ENCODE measurements around the gene CD276.

CD276 gene

GRCh38 chr15:73741321-73741836 is 57.2 kb downstream of the CD276 start:
- no peak overlapping the region for H3K4me3 ChIP-seq (ENCODE audit: low read length)
- no peak for TF ChIP-seq ZNF274 (IDR thresholded peaks at IDR 0.05; ENCODE audit: low read depth, low read length)

DNA sequence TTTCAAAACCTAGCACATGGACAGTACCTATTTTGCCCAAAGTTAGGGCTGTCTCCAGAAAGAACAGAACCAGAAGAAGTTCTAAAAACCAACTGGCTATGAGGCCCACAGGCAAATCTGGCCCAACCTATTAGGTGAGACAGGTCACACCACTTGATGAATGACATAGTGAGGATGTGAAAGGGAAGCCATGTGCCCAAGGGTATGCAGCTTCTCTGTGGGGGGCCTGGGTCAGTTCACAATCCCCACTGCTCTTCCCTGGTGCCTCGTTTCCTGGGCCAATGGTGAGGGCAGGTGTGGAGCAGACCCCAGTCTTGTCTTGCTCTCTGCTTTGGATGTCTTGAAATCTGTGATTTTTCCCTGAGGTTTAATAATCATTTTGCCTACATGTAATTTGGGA is 60.1 kb downstream of the CD276 start:
- TF ChIP-seq ZNF274 (IDR thresholded peaks at IDR 0.05; ENCODE audit: low read depth, low read length), result no peak
- H3K4me3 ChIP-seq (ENCODE audit: low read length), result no peak overlapping the region

DNA sequence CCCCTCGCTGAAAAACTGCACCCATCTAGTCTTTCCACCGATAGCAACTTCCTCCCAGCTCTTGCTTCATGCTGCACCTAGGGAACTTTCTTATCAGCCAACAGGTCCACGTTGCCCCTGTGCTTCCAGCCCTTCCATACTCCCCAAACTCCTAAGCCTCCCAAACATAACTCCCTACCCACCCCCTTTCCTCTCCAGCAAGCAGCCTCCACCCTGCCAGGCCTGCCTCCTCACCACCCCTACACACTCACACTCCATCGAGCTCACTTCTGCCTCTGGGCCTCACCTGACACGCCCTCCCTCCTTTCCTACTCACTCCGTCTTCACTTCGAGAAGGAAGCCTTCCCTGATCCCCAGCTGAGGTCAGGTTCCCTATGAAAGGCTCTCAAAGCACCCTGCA is 60.9 kb downstream of the CD276 start:
- no peak for TF ChIP-seq ZNF274 (IDR thresholded peaks at IDR 0.05; ENCODE audit: low read depth, low read length)

DNA sequence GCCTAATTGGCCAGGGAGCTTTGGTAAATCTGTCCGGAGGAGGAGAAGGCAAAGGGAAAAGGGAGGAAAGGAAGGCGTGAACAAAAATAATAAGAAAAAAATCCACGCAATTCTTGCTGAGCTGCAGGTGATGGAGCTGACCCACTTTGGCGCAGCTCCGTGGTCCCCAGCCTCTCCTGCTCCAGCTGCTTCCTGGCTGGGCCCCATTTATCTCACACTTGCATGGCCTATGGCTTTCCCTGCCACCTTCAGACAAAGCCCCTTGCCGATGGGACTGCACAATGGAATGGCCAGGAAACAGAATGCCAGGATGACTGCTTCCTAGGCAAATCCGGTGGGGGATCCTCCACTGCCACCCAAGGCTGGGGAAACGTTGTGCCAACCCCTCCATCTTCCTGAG is 62.1 kb downstream of the CD276 start:
- TF ChIP-seq ZNF274 (IDR thresholded peaks at IDR 0.05; ENCODE audit: low read depth, low read length), result no peak
- H3K4me3 ChIP-seq (ENCODE audit: low read length), result no peak overlapping the region

More for the DNA sequence above, 60.9 kb downstream of the CD276 start:
- H3K4me3 ChIP-seq (ENCODE audit: low read length), result no peak overlapping the region

GRCh38 chr15:73746883-73747282 is 62.7 kb downstream of the CD276 start:
- no peak overlapping the region for H3K4me3 ChIP-seq (ENCODE audit: low read length)
- TF ChIP-seq ZNF274 (IDR thresholded peaks at IDR 0.05; ENCODE audit: low read depth, low read length), result no peak

- TF ChIP-seq ZNF274 (IDR thresholded peaks at IDR 0.05; ENCODE audit: low read depth, low read length), result no peak
- H3K4me3 ChIP-seq (ENCODE audit: low read length), result no peak overlapping the region
These were observed 63.8 kb downstream of the CD276 start for GRCh38 chr15:73747847-73748590.

- TF ChIP-seq ZNF274 (IDR thresholded peaks at IDR 0.05; ENCODE audit: low read depth, low read length), result no peak
- no peak overlapping the region for H3K4me3 ChIP-seq (ENCODE audit: low read length)
These were observed 64.5 kb downstream of the CD276 start for GRCh38 chr15:73748730-73749129.

DNA sequence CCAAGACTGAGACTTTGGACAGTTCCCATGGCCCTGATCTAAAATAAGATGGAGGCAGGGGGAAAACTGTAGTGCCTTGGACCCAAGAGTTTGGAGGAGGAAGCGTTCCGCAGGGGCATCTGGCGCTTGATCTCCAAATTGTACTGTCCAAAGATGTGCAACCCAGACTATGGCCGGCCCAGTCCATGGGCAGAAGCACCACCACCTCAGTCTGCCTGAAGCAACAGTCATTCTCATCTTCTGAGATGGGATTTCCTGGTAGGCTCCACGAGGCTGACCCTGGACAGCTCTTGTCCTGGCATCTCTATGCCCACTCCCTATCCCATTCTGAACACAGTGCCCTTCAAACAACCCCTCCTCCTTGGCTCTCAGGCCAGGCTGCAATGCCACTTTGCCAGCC is 65.3 kb downstream of the CD276 start:
- no peak overlapping the region for H3K4me3 ChIP-seq (ENCODE audit: low read length)
- TF ChIP-seq ZNF274 (IDR thresholded peaks at IDR 0.05; ENCODE audit: low read depth, low read length), result no peak

GRCh38 chr15:73749971-73750370 is 65.8 kb downstream of the CD276 start:
- H3K4me3 ChIP-seq (ENCODE audit: low read length), result no peak overlapping the region
- TF ChIP-seq ZNF274 (IDR thresholded peaks at IDR 0.05; ENCODE audit: low read depth, low read length), result no peak

DNA sequence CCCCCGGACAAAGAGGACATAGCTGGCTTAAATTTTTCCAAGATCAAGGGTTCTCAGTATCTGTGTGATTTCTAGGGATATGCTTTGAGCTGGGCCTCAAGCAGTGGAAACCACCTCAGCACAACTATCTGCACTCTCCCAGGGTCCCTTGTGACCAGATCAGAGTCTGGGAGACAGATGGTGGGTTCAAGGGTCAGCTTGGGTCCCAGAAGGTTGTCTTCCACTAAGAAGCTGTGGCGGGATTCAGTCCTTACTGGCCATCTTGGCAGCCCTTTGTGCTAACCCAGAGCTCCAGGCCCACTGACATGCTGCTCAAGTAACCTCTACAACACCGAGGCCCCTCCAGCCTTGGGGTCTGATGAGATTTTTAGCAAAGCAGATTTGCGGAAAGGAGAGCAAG is 66.3 kb downstream of the CD276 start:
- no peak overlapping the region for H3K4me3 ChIP-seq (ENCODE audit: low read length)
- TF ChIP-seq ZNF274 (IDR thresholded peaks at IDR 0.05; ENCODE audit: low read depth, low read length), result no peak

- no peak for TF ChIP-seq ZNF274 (IDR thresholded peaks at IDR 0.05; ENCODE audit: low read depth, low read length)
- no peak overlapping the region for H3K4me3 ChIP-seq (ENCODE audit: low read length)
These were observed 66.8 kb downstream of the CD276 start for GRCh38 chr15:73750951-73751350.

- no peak overlapping the region for H3K4me3 ChIP-seq (ENCODE audit: low read length)
- TF ChIP-seq ZNF274 (IDR thresholded peaks at IDR 0.05; ENCODE audit: low read depth, low read length), result no peak
These were observed 67.3 kb downstream of the CD276 start for GRCh38 chr15:73751511-73751898.

DNA sequence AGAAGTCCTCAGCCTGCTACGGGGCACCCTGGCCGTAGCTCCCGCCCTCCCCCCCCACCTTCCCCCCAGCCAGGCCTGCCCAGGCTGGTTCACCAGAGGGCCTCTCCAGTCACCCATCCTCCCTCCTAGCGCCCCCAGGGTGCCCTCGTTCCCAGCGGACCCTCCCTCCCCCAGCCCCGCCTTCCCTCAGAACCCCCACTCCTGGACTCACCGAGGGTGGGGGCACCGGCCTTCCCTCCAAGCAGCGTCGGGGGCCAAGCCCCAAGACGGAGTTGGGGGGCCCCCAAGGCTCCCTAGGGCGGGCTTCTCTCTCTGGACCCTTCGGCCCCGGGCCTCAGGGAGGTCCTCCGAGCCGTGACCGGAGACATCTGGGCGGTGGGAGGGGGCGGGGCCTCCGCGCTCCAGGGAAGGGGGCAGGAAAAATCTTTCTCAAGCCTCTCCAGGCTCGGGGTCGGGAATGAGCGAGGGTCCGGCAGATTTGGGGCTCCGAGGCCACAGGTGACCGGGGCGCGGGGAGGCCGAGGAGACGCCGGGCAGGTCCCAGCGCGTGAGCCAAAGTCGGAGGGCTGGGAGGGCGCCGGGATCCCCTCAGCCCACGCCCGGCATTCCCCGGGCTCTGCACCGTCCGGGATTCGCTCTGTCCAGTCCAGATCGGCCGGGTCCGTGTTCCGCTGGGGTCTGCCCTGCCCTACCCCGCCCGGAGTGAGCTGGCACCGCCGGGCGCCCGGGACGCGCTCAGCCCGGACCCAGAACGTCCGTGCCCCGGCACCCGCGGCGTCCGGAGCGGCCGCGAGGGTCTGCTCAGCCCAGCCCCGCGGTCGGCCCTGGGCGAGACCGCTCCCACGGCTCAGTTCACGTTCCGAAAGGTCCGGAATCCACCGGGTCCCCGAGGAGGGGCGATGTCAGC is 68.0 kb downstream of the CD276 start:
- no peak for TF ChIP-seq ZNF274 (IDR thresholded peaks at IDR 0.05; ENCODE audit: low read depth, low read length)
- no peak overlapping the region; the same call in 1 of the 2 replicates for H3K4me3 ChIP-seq (ENCODE audit: low read length)

GRCh38 chr15:73752806-73753193 is 68.6 kb downstream of the CD276 start:
- H3K4me3 ChIP-seq (ENCODE audit: low read length), result no peak overlapping the region; the same call in 1 of the 2 replicates
- TF ChIP-seq ZNF274 (IDR thresholded peaks at IDR 0.05; ENCODE audit: low read depth, low read length), result no peak
